SK-N-SH (cell line): ENCODE results near the gene CYP27A1.

Source experiments
- CTCF ChIP-seq: fragments of 200-600 bp; sonication (generic); IDR thresholded peaks from 2 replicates; pipeline ENCODE4 v1.6.1; 2017; ENCODE audit warnings: antibody characterized with exemption, mild to moderate bottlenecking, moderate library complexity
- EP300 ChIP-seq, 2 experiments: IDR thresholded peaks; 2 replicates each; pipeline versions ENCODE4 v1.4.0 to v1.6.1; 2012; ENCODE audit warnings: borderline replicate concordance in 1 of 2, low read depth in 1 of 2, low read length in 1 of 2
- EZH2phosphoT487 ChIP-seq: fragments of 200-600 bp; sonication (generic); IDR thresholded peaks from 2 replicates; pipeline ENCODE4 v1.6.1; 2017; ENCODE audit warnings: low read depth, mixed run types, mild to moderate bottlenecking, antibody characterized with exemption, moderate library complexity, borderline replicate concordance
- FOXM1 ChIP-seq: IDR thresholded peaks from 2 replicates; pipeline ENCODE4 v1.4.0; 2012; ENCODE audit warnings: low read depth, mild to moderate bottlenecking
- GABPA ChIP-seq: IDR thresholded peaks from 2 replicates; pipeline ENCODE4 v1.4.0; 2012; ENCODE audit warnings: low read depth, mild to moderate bottlenecking
- MEF2A ChIP-seq: IDR thresholded peaks from 2 replicates; pipeline ENCODE4 v1.4.0; 2012; ENCODE audit warnings: low read depth, borderline replicate concordance
- MXI1 ChIP-seq: IDR thresholded peaks from 2 replicates; pipeline ENCODE4 v1.6.1; 2012; ENCODE audit warnings: mild to moderate bottlenecking, low read depth, low read length, improper control_type of control experiment
- POLR2AphosphoS5 ChIP-seq: IDR thresholded peaks from 2 replicates; pipeline ENCODE4 v1.6.1; 2012; ENCODE audit warnings: low read depth, low read length
- REST ChIP-seq: IDR thresholded peaks from 2 replicates; pipeline ENCODE4 v1.6.1; 2012; ENCODE audit warnings: mild to moderate bottlenecking, low read depth, low read length, moderate library complexity
- SIN3A ChIP-seq: IDR thresholded peaks from 2 replicates; pipeline ENCODE4 v1.6.1; 2012; ENCODE audit warnings: low read depth, mild to moderate bottlenecking, low read length, moderate library complexity, borderline replicate concordance
- SMC3 ChIP-seq: IDR thresholded peaks from 2 replicates; pipeline ENCODE4 v1.6.1; 2012; ENCODE audit warnings: low read depth, low read length, improper control_type of control experiment
- USF2 ChIP-seq: fragments of 150-350 bp; IDR thresholded peaks from 2 replicates; pipeline ENCODE4 v1.6.1; 2017; ENCODE audit warnings: antibody characterized with exemption, low read length, low read depth, borderline replicate concordance
- YY1 ChIP-seq: IDR thresholded peaks from 2 replicates; pipeline ENCODE4 v1.4.0; 2012; ENCODE audit warnings: low read depth, mild to moderate bottlenecking

- TF ChIP-seq USF2: no peak
- no peak for TF ChIP-seq CTCF
- TF ChIP-seq FOXM1: no peak
- no peak for TF ChIP-seq POLR2AphosphoS5
- TF ChIP-seq REST: no peak
- TF ChIP-seq YY1: no peak
- TF ChIP-seq EP300 (IDR thresholded peaks at IDR 0.05; ENCODE audit: borderline replicate concordance in 1 of 2, low read depth in 1 of 2, low read length in 1 of 2): no peak
- TF ChIP-seq MXI1: no peak
- TF ChIP-seq GABPA: no peak
- no peak for TF ChIP-seq EZH2phosphoT487
- no peak for TF ChIP-seq SIN3A
- no peak for TF ChIP-seq SMC3
- no peak for TF ChIP-seq MEF2A
Measured at GRCh38 chr2:218854860-218855259, 72.9 kb downstream of the CYP27A1 start.
